Erythroblast (primary cell): Measurements from ENCODE around the gene TMPRSS13.

Experiments
- GATA1 ChIP-seq: IDR thresholded peaks from 2 replicates; pipeline ENCODE4 v1.6.1; 2011; ENCODE audit warnings: low read depth, mild to moderate bottlenecking, control low read depth, low read length, moderate library complexity
- POLR2A ChIP-seq: IDR thresholded peaks from 2 replicates; pipeline ENCODE4 v1.6.1; 2011; ENCODE audit warnings: mild to moderate bottlenecking, low read length

GRCh38 chr11:117950993-117951961, 22.1 kb upstream of the TMPRSS13 start:
- TF ChIP-seq POLR2A, result no peak
- TF ChIP-seq GATA1, result no peak
